ENCODE measurements around the gene RBM33.
A peak's percentile ranks its signal among the peaks of the same experiment; 100 is the strongest.
"Not testable (repeated sequence)": the region's sequence is repeated elsewhere in the genome, so short reads cannot be mapped to it uniquely, and the experiment has no call there.

Gene RBM33

DNA sequence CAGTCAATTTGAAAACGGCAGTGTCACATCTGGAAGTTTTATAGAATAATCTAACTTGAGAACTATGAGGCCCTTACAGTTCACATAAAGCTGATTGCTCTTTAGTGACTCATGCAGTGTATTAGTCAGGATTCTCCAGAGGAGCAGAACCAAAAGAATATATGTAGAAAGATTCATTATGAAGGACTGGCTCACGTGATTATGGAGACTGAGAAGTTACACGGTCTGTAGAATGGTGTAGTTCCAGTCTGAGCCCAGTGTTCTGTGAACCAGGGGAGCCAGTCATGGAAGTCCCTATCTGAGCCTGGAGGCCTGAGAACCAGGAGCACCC is 21.5 kb downstream of the RBM33 start:
- DNase-seq = no peak

- no peak for DNase-seq
These were observed 22.9 kb downstream of the RBM33 start for GRCh38 chr7:155667241-155667829.

GRCh38 chr7:155669717-155670505 is 25.4 kb downstream of the RBM33 start:
- DNase-seq = no peak

- peak in 1 of 2 experiments; percentile 27 for DNase-seq
These were observed 26.1 kb downstream of the RBM33 start for GRCh38 chr7:155670521-155670920.

DNA sequence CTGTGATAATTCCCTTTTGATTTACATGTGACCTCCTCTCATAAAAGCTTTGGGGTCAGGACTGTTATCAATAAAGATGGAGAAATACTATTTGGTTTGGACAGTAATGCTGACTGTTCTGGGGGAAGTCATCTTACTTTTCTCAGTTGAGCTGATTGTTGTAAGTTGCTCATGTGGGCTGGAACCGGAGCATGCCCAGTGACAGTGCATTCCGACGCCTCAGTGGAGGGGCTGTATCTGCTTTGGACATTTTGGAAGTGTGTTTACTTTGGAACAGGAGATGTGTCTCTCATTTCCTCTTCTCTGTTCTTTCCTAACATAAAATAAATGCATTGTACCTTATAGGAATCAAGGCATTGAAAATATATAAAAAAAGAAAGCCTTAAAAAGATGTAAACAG is 30.1 kb downstream of the RBM33 start:
- DNase-seq = no peak

- no peak for DNase-seq
These were observed 31.6 kb downstream of the RBM33 start for GRCh38 chr7:155676052-155676451.

- DNase-seq = no peak
These were observed 33.2 kb downstream of the RBM33 start for GRCh38 chr7:155677688-155678087.

DNA sequence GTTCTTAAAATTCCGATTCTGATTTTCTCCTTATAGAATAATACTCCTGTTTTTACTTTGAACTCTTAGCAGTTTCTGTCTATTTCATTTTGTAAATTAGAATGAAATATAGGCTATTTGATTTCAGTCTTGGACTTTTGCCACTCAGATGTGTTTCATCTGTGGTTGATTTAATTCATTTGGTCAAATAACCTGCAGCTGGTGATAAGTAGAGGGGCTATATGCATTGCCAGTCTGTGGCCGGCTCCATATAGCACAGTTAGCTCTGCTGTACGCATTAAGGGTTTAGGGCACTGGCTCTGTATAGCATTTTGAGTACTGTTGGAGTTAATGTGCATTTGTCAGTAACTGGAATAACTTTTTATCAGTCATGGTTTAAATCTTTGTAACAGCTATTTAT is 35.7 kb downstream of the RBM33 start:
- peak in 1 of 2 experiments; percentile 35 for DNase-seq

DNA sequence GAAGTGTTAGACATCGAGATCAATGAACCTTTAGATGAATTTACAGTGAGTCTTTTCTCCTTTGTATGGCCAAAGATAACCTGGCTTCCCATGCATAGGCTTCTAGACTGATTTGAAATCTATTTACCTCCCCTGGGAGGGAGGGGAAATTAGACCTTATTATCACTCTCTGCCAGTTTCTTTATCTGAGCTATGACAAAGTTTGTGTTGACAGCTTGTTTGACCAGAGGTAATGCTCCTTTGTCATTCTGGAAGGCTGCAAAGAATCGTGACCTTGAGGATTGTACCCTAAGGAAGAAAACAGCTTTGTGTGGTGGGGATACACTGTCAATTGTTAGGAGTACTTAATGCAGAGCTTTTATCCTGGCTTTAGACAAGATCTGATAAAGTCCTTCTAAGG is 36.4 kb downstream of the RBM33 start:
- DNase-seq = no peak

DNA sequence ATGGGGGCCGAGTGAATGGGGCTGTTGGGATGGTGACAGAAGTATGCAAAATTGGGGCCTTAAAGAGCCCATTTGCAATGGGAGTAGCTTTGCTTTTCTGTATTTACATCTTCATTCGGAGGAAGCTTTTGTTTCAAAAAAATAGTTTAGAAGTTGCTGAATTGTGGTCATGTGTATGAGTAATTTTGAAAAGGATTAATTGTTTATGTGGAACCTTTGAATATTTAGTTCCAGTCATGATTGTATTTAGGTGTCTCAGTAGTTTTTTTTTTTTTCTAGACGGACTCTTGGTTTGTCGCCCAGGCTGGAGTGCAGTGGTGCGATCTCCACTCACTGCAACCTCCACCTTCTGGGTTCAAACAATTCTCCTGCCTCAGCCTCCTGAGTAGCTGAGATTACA is 37.2 kb downstream of the RBM33 start:
- no peak for DNase-seq

- no peak for DNase-seq
These were observed 38.0 kb downstream of the RBM33 start for GRCh38 chr7:155682484-155682883.

DNA sequence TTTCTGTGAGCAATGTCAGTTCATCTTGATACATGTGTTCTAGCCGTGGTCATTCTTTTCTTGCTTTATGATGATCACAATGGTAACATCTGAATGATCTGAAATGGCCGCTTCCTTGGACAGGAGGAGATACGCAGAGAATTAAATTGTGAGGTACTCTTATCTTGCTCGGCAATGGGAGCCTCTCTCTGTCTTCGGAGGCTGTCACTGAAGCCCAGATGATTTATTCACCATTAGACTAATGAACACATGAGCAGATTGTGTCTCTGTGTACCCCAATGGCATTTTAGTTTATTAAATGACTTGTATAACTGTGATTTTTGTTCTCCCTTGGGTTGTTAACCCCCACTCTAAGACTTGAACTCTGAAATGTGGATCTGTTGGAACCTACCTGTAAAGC is 38.6 kb downstream of the RBM33 start:
- no peak for DNase-seq

GRCh38 chr7:155683714-155684113 is 39.3 kb downstream of the RBM33 start:
- no peak for DNase-seq

- DNase-seq = no peak
These were observed 40.1 kb downstream of the RBM33 start for GRCh38 chr7:155684543-155684942.

DNA sequence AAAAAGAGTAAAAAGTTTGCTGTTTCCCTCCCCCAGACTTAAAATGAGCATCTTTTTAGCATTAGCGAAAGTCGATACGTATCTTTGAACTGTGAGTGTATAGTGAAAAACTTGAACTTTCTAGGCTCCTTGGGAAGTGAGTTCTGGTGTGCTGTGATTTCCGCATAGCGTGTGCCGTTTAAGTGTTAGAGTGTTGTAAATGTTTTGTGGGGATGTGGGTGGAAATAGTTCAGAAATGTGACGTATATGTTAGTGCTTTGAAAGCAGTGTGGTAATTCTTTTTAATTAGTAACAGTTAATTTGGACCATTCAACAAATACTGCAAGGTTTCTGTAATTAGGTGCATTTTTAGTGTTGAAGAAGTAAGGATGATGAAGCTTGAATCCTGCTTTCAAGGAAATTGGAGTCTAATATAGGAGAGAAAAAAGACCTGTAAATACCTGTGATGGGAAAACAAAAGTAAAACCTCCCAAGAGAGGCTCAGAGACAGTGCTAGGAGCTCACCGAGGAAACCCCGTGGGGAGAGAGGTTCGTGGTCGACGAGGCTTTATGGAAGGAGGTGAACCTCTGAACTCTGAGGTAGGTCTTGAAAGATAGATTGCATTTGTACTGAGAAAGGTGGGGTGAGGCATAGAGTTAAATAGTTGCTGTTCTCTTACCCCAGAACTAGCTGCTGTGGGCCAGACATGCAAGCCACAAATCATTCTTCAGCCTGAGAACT is 40.8 kb downstream of the RBM33 start:
- no peak for DNase-seq

GRCh38 chr7:155685791-155686160 is 41.3 kb downstream of the RBM33 start:
- DNase-seq = no peak

DNA sequence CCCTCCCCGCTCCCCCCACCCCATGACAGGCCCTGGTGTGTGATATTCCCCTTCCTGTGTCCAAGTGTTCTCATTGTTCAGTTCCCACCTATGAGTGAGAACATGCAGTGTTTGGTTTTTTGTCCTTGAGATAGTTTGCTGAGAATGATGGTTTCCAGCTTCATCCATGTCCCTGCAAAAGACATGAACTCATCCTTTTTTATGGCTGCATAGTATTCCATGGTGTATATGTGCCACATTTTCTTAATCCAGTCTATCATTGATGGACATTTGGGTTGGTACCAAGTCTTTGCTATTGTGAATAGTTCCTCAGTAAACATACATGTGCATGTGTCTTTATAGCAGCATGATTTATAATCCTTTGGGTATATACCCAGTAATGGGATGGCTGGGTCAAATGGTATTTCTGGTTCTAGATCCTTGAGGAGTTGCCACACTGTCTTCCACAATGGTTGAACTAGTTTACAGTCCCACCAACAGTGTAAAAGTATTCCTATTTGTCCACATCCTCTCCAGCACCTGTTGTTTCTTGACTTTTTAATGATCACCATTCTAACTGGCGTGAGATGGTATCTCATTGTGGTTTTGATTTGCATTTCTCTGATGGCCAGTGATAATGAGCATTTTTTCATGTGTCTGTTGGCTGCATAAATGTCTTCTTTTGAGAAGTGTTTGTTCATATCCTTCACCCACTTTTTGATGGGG is 42.3 kb downstream of the RBM33 start:
- not testable (repeated sequence) for DNase-seq

DNA sequence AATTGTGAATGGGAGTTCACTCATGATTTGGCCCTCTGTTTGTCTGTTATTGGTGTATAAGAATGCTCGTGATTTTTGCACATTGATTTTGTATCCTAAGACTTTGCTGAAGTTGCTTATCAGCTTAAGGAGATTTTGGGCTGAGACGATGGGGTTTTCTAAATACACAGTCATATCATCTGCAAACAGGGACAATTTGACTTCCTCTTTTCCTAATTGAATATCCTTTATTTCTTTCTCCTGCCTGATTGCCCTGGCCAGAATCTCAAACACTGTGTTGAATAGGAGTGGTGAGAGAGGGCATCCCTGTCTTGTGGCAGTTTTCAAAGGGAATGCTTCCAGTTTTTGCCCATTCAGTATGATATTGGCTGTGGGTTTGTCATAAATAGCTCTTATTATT is 43.8 kb downstream of the RBM33 start:
- DNase-seq = not testable (repeated sequence)

DNA sequence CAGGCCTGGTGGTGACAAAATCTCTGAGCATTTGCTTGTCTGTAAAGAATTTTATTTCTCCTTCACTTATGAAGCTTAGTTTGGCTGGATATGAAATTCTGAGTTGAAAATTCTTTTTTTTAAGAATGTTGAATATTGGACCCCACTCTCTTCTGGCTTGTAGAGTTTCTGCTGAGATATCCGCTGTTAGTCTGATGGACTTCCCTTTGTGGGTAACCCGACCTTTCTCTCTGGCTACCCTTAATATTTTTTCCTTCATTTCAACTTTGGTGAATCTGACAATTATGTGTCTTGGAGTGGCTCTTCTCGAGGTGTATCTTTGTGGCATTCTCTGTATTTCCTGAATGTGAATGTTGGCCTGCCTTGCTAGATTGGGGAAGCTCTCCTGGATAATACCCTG is 46.2 kb downstream of the RBM33 start:
- not testable (repeated sequence) for DNase-seq

- peak in 1 of 2 experiments; percentile 22 for DNase-seq
These were observed 47.9 kb downstream of the RBM33 start for GRCh38 chr7:155692317-155692716.

- DNase-seq = no peak
These were observed 49.4 kb downstream of the RBM33 start for GRCh38 chr7:155693826-155694225.

DNA sequence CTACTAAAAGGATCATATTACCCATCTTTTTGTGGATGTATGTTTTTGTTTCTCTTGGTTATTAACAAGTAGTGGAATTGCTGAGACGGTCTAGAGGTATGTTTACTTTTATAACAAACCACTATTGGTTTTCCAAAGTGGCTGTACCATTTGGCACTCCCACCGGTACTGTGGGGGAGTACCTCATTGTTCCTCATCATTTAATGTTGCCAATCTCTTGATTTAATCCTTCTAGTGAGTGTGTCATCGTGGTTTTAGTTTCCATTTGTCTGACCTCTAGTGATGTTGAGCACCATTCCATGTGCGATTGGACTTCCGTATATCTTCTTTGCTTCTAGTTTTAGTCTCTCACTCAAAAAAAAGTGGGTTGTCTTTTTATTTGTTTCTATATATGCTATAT is 50.4 kb downstream of the RBM33 start:
- no peak for DNase-seq

GRCh38 chr7:155696747-155697146 is 52.3 kb downstream of the RBM33 start:
- DNase-seq = no peak

DNA sequence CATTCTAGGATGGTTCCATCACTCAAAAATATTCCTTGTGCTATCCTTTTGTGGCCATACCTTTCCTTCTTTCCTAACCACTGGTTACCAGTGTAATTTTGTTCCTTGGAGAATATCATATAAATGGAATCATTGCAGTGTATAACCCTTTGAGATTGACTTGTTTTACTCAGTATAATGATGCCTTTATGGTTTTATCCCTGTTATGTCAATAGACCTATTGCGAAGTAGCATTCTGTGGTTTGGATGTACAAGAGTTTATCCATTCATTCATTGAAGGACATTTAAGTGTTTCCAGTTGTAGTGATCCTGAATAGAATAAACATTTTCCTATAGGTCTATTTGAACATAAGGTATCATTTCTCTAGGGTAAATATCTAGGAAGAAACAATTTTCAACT is 54.2 kb downstream of the RBM33 start:
- DNase-seq = no peak
